ENCODE results near the gene PTPRF. TPM values are rescaled to one million over a fixed set of nuclear protein-coding genes. Genes with fewer than 3 reads are reported as not detected.
A peak's percentile ranks its signal among the peaks of the same experiment; 100 is the strongest.
"Not testable (repeated sequence)": the region's sequence is repeated elsewhere in the genome, so short reads cannot be mapped to it uniquely, and the experiment has no call there.

Gene PTPRF
- total RNA-seq, 1 donor: 42.7 TPM

DNA sequence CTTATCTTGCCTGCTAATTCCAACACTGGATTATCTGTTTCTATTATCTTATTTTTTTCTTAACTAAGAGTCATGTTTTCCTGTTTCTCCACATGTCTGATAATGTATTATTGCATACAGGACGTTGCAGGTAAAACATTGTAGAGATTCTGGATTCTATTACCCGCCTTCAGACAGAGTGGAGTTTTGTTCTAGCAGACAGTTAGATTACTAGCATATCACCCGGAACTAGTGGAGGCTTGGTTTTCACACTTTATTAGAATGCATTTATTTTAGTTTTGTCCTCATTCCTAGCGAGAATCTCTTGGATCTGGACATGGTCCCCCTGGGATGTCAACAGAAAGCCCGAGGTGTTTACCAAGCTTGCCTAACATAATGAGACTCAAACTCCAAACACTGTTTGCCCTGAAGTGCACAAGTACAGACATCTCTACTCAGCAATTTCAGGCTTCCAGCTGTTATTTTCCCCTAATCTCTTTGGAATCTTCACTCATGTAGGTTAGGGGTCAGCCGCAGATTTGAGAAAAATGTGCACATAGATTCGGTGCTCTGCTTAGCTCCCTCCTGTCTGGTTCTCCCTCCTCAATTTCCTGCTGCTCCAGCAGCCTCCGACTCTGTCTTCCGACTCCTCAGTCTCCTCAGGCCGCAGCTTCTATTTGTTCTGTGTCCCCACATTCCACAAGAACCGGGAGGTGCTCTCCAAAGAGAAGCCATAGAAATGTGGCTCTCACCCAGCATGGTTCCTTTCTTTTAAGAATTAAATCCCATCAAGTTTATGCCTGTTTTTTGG, 36.8 kb upstream of the PTPRF start:
- no peak for TF ChIP-seq CTCF (IDR thresholded peaks at IDR 0.05; ENCODE audit: insufficient read depth, low read depth, low read length)
- peak; percentile 83 for DNase-seq (ENCODE audit: low read depth)
- H3K4me3 ChIP-seq (ENCODE audit: low read depth, low read length): no peak overlapping the region

GRCh38 chr1:43495204-43495603, 35.5 kb upstream of the PTPRF start:
- no peak for TF ChIP-seq CTCF (IDR thresholded peaks at IDR 0.05; ENCODE audit: insufficient read depth, low read depth, low read length)
- H3K4me3 ChIP-seq (ENCODE audit: low read depth, low read length): no peak overlapping the region
- no peak for DNase-seq (ENCODE audit: low read depth)

DNA sequence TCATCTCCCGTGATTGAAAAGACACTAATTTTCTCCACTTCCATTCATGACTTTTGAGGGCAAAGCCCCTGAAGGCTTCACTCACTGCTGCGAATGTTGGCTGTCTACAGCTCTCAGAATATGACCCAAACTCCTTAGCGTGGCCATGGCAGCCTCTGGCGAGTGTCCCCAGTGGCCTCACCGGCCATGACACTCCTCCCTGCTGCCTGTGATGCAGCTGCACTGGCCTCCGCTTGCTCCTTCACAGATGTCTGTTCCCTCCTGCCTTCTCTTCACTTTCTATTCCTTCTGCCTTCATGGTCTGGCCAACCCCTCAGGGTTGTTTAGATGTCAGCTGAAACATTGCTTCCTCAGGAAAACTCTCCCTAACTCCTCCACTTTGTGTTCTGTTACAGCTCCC, 30.8 kb upstream of the PTPRF start:
- H3K4me3 ChIP-seq (ENCODE audit: low read depth, low read length): no peak overlapping the region
- DNase-seq (ENCODE audit: low read depth): no peak
- no peak for TF ChIP-seq CTCF (IDR thresholded peaks at IDR 0.05; ENCODE audit: insufficient read depth, low read depth, low read length)

- H3K4me3 ChIP-seq (ENCODE audit: low read depth, low read length); DNase-seq (ENCODE audit: low read depth): not testable (repeated sequence)
Measured at GRCh38 chr1:43501806-43502205, 28.9 kb upstream of the PTPRF start.

DNA sequence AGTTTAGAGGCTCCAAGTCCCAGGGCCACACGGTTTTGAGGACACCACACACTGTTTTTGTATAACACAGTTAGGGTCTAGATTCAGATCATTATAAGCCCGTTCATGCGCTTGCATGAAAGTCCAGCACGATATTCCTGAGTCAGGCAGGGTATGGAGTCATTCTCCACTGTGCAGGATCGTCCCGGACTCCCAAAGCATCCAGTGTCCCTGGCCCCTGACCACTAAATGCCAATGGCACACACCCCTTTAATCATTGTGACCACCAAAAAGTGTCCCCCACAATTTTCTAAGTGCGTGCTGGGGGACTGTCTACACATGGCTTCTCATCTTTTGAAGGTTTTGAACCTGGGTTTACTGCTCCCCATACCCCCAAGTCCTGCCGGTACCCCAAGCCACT, 27.1 kb upstream of the PTPRF start:
- no peak for TF ChIP-seq CTCF (IDR thresholded peaks at IDR 0.05; ENCODE audit: insufficient read depth, low read depth, low read length)
- no peak for DNase-seq (ENCODE audit: low read depth)
- no peak overlapping the region for H3K4me3 ChIP-seq (ENCODE audit: low read depth, low read length)

GRCh38 chr1:43505077-43505780, 25.5 kb upstream of the PTPRF start:
- no peak for DNase-seq (ENCODE audit: low read depth)
- no peak overlapping the region for H3K4me3 ChIP-seq (ENCODE audit: low read depth, low read length)
- no peak for TF ChIP-seq CTCF (IDR thresholded peaks at IDR 0.05; ENCODE audit: insufficient read depth, low read depth, low read length)

- no peak for TF ChIP-seq CTCF (IDR thresholded peaks at IDR 0.05; ENCODE audit: insufficient read depth, low read depth, low read length)
Measured at GRCh38 chr1:43506233-43506632, 24.4 kb upstream of the PTPRF start.

More at GRCh38 chr1:43506233-43506632, 24.4 kb upstream of the PTPRF start:
- DNase-seq (ENCODE audit: low read depth): no peak
- H3K4me3 ChIP-seq (ENCODE audit: low read depth, low read length): no peak overlapping the region
